GM19193 (cell line): ENCODE measurements around the gene RDH5.
A peak's percentile ranks its signal among the peaks of the same experiment; 100 is the strongest.

Experiments
- POLR2A ChIP-seq: IDR thresholded peaks from 4 replicates; pipeline ENCODE4 v1.6.1; 2011; ENCODE audit not compliant: insufficient read depth, insufficient read length; ENCODE audit errors: extremely low read depth

RDH5 gene

GRCh38 chr12:55728186-55728938, 8.2 kb downstream of the RDH5 start:
- no peak for TF ChIP-seq POLR2A

DNA sequence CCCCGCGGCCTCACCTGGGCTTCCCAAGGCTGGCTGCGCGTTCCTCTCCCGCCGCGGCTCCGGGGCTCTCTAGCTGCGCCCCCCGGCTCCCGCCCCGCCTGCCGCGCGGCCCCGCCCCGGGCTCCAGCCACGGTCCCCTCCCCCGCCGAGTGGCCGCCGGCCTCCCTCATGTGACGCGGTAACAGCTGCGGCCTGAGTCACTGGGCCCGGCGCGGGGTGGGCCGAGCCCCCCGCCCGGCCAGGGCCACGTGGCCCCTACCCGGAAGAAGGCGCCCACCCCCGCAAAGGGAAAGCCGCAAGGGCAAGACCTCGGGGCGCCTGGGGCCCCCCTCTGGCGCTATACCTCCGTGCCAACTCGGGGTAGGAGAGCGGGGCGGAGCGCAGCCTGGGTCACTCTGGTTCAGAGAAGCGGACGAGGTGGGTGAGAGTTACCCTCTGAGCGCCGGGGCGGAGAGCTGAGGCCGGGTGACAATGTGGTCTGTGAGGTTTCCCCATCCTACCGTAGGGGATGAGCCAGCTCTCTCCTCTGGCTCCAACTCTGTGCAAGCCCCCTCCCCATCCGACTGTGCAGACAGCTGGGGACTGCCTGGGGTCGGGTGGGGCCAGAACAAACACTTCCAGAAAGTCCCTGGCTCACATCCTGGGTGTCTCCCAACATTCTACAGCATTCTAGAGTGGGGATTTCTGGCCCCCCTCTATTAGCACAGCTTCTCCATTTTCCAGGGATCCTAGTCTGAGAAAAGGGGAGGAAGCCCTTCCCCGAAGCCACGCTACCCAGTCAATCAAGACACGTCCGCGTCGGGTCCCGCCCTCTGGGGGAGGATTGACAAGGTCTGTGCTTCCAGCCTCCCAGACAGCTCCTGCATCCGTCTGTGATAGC, 9.0 kb downstream of the RDH5 start, which contains the start of gene CD63:
Gene CD63 (minus strand): TSS at position 71 of the 880 bp plus-strand sequence. CDS start 668 bp downstream, outside the sequence.
- TF ChIP-seq POLR2A, result peak; percentile 71

DNA sequence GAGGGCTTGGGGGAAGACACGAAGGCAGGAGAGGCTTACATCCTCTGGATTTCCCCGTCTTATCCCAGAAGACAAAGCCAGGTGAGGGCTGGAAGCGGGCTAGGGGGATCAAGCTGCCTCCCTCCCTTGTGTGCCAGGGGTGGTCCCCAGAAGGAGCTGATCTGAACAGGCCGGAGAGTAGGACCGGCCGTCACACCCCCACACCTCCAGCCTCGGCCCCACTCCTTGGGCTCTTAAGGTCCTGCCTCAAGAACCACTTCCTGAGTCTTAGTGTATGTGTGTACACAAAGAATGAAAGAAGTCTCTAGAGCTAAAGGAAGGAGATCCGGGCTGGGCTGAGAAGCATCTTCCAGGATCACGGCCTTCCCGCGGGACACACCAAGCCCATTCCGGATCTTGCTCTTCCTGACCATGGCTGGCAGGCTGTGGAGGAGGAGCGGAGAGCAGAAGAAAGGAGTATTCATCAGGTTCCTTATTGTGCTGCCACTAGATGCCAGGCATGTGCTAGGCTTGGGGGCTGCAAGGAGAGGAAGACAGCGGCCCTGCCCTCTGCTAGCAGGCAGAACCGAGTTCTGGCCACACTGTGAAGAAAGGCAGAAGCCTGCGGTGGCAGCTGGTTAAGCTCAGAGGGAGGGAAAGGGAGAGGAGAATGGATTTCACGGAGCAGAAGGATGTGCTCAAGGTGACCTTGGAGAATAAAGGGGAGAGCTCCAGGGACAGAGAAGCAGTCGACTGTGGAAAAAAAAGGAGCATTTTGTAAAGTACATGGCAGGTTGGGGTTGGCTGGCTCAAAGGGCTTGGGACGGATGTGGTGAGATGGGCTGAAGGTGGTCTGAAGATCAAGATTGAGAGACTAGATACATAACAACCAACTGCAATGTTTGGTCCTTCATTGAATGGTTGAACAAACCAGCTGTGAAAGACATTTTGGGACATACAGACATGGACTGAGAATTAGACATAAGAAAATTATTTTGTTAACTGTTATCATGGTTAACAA, 9.9 kb downstream of the RDH5 start:
- TF ChIP-seq POLR2A, result no peak

DNA sequence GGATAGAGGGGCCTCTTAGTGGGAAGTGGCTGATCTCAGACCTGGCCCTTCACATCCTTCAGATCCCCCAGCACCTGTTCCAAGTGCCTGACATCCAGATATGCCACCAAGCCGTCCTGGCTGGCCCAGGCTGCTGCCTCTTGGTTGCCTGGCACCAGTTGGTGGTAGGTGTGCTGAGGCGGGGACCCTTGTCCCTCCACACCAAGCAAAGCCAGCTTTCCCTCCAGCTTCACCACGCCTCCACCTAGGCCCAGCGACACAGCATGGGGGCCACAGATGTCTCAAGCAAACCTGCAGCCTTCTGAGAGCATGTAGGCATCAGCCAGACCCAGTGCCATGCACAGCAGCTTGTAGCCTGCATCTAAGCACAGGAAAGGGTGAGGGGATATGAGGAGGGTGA, 12.1 kb downstream of the RDH5 start:
- no peak for TF ChIP-seq POLR2A

GRCh38 chr12:55733021-55733555, 12.9 kb downstream of the RDH5 start:
- TF ChIP-seq POLR2A, result no peak

GRCh38 chr12:55733858-55734257, 13.7 kb downstream of the RDH5 start:
- TF ChIP-seq POLR2A, result no peak

DNA sequence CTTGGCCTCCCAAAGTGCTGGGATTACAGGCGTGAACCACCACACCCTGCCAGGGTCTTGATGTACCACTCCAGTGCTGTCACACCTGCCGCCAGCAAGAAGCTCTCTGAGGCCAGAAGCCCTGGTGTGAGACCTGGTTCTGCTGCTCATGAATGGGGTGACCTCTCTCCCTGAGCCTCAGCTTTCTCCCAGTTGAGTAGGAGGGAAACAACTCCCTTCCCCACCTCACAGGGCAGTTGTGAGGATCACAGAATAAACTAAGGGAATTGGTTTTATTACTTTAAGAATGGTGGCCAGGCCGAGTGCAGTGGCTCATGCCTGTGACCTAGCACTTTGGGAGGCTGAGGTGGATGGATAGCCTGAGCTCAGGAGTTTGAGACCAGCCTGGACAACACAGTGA, 14.4 kb downstream of the RDH5 start:
- TF ChIP-seq POLR2A, result no peak

DNA sequence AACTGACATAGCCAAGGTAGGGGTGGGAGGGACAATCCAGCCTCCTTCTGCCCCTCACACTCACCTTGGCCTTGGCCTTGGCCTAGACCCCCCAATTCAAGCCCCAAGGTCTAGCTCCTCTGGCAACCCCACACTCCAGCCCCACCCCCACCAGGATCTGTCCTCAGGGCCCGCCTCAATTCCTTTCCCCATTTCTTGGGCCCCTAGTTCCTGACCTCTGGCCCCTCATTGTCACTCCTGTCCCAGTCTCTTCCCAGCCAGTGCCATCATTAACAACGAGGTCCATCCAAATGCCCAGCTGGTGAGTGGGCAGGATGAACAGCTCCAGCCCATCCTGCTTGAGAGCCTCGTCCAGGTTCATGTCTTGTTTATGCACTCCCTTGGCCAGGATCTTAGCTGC, 15.9 kb downstream of the RDH5 start:
- TF ChIP-seq POLR2A, result no peak

DNA sequence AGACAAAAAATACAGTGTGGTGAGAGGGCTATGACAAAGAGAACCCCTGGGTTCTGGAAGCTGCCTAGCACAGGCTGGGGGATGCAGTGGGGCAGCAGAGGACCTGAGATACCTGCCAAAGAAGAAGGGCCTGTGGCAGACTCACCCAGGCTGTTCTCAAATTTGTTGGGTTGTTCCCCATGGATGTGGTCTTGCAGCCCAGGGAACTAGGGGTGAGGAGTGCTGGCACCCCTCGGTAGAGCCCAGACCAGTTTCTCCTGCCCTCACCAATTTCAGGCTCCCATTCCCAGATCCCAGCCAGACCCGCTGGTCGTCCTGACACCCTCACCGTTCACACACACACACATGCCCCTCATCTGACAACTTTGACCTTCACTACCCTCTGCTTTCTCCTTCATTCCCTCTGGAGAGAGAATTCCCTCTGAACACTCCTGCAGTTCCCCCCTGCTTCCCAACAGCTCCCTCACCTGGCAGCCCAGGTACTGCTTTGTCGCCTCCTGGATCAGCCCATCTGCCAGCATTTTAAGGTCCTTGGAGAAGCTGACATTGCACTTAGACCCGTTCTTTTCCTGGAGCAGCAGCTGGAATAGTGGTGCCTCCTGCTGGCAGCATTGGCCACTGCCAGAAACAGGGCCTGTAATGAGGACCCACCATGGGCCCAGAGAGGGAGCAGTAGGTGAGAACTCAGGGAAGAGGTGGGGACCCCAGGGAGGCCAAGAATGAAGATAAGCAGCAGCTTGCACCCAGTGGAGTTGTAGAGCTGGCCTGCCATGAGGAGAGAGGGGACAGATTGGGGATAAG, 16.8 kb downstream of the RDH5 start:
- no peak for TF ChIP-seq POLR2A

- TF ChIP-seq POLR2A, result no peak
Observed at GRCh38 chr12:55737581-55738122, 17.5 kb downstream of the RDH5 start.

- TF ChIP-seq POLR2A, result peak; percentile 37
Observed at GRCh38 chr12:55738123-55739024, 18.2 kb downstream of the RDH5 start.

DNA sequence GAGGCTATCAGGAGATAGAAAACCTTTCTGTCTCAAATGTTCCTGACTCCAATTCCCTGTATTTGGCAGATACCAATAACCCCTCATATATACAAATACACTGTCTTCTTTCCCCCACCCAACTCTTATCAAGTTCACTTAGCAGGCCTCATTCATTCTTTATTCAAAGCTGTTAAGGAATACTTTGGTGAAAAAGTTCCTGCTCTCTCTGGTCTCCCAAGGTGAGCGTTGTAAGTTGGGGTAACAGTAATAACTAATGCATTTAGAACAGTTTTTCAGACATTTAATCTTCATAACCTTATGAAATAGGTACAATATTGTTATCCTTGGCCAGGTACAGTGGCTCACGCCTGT, 18.8 kb downstream of the RDH5 start:
- no peak for TF ChIP-seq POLR2A
